Body of pancreas (tissue), 4 donors: ENCODE results near the gene PRDX6.

Experiments
- POLR2A ChIP-seq, 3 donors: fragments of 450-650 bp; IDR thresholded peaks; one replicate each; pipeline ENCODE4 v1.6.1; 2016; ENCODE audit warnings: antibody characterized with exemption in 3 of 3, mild to moderate bottlenecking in 2 of 3
- TF ChIP-seq, protein P1 (sequence below), 7 experiments: fragments of 450-650 bp in 4 of 7; fragments of 200-600 bp in 3 of 7; sonication (generic) in 3 of 7; IDR thresholded peaks; one replicate each; pipeline ENCODE4 v1.5.1; 2016 to 2019; ENCODE audit warnings: antibody characterized with exemption in 7 of 7

- TF ChIP-seq, protein P1, sequence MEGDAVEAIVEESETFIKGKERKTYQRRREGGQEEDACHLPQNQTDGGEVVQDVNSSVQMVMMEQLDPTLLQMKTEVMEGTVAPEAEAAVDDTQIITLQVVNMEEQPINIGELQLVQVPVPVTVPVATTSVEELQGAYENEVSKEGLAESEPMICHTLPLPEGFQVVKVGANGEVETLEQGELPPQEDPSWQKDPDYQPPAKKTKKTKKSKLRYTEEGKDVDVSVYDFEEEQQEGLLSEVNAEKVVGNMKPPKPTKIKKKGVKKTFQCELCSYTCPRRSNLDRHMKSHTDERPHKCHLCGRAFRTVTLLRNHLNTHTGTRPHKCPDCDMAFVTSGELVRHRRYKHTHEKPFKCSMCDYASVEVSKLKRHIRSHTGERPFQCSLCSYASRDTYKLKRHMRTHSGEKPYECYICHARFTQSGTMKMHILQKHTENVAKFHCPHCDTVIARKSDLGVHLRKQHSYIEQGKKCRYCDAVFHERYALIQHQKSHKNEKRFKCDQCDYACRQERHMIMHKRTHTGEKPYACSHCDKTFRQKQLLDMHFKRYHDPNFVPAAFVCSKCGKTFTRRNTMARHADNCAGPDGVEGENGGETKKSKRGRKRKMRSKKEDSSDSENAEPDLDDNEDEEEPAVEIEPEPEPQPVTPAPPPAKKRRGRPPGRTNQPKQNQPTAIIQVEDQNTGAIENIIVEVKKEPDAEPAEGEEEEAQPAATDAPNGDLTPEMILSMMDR (IDR thresholded peaks at IDR 0.05) = no peak
- TF ChIP-seq POLR2A (IDR thresholded peaks at IDR 0.05) = no peak
These were observed 22.1 kb upstream of the PRDX6 start for GRCh38 chr1:173454966-173455524.
